ENCODE data around the gene PLEKHA6. TPM values are rescaled to one million over a fixed set of nuclear protein-coding genes. Genes with fewer than 3 reads are reported as not detected.

Gene PLEKHA6
- total RNA-seq, 1 donor from 2014 or later, result 4.1 TPM

DNA sequence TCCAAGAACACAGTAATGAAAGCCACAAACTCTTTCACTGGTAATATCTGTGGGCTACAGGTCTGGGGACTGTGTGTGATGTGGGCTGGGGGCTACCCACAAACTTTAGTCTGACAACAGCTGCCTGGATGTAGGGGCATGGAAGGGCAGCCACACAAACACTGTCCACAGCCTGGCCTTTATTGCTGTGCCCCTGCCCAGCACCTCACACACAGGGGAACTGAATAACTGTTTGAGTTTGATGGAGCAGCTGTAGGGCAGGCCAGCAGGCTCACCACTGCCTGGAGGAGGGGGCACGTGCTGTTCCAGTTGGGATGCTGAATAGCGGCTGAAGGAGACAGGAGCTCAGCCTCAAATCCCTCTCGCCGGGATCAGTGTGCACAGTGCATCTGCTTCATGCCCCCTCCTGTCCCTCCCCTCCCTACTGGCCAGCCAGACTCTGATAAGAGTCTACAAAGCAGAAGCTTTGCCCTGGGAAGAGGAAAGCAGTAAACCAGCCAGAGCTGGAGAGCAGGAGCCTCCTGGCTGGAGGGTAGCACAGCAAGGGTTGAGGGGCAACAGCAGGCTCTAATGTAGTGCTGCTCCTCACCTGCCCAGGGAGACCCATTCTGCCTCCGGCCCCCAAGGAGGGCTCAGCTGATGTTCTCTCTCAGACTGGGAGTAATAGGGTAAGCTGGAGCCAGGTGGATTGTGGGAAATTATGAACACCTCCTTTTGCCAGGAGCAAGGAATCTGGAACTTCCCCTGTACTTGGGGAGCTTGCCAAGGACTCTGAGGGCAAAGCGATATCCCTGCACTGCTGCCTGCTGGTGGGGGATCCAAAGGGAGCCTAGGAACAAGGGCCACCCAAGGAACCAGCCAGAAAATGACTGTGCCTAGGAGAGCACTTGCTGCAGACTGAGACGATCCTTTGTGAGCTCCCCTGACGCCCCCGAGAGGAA is 75.7 kb downstream of the PLEKHA6 start:
- DNase-seq, result no peak

GRCh38 chr1:204282761-204283221 is 76.9 kb downstream of the PLEKHA6 start:
- no peak for DNase-seq

DNA sequence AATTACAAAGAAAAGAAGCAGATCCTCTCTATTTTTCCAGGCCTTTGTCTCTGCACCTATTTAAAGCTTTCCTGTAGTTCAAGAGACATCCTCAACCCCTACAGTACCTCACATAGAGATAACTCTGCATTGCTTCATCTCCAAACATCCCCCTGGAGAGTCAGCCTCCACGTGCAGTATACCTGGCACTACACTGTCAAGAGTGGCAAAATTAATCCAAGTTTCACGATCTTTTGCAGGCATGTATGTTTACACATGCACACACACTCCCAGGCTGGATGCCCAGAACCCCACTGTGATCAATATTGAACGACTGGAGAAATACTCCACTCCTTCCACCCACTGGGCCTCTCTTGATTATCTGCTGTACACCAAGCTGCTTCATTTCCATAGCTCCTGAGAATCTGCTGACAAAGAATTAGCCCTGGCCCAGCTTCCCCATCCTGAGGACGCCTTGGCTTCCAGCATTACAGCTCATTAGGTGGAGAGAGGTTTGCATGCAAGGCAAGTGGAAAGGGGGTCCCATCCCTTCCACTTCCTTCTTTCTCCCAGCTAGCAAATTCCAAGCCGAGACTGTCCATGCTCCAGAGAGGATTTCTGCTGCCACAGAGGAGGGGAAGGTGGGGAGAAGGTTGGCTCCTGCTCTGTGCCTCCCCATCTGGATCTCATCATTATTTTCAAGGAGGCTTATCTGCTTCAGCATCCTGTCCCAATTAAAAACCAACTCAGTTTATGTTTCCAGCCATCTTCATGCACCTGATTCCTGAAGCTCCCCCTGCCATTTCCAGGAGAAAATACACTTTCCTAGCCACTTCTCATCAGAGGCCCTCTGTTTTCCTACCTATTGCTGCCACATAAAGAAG is 79.4 kb downstream of the PLEKHA6 start:
- no peak for DNase-seq

DNA sequence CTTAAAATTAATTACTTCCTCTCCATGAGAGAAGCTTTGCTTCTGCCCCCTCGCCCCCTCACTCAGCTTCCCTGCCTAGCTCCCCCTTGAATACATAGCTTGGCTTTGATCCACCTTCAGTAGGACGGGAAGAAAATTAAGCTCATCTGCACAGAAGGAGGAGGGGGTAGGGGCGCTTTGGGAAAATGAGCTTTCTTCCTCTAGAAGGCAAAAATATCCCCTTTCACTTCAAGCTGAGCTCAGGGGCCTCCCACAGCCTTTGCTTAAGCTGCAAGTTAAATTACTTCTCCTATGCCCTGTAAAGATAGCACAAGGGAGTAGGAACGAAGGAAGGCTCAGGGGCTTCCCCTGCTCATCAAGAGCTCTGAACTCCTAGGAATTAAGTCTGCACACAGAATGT is 80.8 kb downstream of the PLEKHA6 start:
- DNase-seq, result no peak

GRCh38 chr1:204278251-204278650 is 81.5 kb downstream of the PLEKHA6 start:
- no peak for DNase-seq

DNA sequence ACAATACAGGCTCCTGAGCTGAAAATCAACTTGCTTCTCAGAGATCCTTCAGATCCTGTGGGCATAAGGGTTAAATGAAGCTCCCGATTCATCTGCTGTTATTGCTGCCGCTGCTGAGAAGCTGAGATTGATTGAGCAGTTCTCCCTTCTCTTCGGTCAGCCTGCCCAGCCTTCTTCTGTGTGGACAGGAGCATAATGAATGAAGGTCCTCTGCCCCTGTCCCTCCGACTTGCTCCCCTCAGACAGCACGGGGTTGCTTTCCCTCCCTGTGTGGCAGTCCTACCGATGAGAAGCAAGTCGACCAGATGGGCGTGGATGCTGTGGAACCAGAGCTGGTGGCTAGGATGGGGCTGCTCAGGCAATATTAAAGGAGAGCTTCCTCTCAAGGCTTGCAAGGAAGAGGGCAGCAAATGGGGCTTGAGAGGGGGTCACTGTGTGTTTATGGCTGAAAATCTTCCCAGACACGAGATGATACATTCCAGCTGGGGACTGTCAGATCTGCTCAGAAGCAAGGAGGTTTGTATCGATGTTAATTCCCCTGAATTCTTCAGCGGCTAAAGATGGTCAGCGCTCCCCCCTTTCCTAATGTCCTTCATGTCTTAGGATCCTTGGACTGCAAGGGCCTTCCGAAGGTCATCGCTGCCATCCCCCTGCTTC is 82.0 kb downstream of the PLEKHA6 start:
- DNase-seq, result no peak

DNA sequence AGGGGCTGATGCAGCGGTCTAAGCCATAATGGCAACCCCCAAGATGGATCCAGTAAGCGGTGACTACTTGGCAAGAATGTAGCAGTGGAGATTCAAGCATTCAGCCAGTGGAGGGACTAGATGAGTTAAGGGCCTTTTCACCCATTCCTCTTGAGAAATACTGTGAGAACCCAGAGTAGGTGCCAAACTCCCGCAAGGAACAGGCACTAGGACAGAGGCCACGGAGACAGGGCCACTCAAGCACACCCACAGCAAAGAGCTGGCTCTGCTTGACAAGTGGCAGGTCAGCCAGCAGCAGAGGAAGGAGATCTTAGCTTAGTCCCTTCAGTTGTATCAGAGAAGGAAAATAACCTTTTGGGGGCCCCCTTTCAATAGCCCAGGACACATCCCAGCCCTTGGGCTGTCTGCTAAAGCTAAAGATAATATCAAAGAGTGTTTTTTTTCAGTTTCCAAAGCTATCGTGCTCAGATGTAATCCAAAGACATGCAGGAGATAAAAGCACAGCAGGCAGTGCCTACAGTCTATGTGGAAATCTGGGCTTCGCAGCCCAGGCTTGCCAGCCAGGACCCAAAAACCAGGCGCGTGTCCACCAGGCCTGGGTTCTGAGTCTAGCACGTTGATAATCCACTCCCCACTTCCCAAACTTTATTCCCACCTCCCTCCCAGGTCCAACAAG is 83.9 kb downstream of the PLEKHA6 start:
- DNase-seq, result no peak

GRCh38 chr1:204274446-204274845 is 85.3 kb downstream of the PLEKHA6 start:
- no peak for DNase-seq

DNA sequence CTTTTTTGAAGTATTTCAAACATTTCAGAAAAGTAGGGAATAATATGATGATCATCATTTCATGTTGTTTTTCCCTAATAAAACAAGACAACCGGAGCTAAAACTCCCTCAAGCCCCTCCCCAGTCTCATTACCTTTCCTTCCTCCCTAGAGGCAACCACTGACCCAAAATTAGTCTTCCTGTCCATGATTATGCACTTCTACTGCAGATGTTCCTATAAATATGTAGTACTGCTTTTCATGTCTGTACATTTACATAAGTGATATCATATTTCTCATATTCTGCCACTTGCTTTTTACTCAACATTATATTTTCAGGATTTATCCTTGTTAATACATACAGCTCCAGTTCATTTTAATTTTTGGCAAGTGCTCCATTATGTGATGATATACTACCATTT is 87.2 kb downstream of the PLEKHA6 start:
- DNase-seq, result no peak

DNA sequence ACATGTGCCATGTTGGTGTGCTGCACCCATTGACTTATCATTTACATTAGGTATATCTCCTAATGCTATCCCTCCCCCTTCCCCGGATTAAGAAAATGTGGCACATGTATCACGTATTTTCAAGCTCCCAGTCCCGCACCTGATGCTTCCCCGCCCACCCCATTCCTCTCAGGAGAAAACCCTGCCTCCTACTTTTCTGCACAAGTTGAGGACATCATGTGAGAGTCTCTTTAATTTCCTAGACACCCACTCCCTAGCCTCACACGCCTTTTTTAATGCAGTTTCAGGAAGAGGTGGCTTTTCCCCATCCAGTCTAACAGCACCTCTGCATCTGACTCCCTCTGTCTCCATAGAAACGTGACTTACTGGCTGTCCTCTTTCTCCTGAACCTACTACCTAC is 87.8 kb downstream of the PLEKHA6 start:
- DNase-seq, result no peak

- DNase-seq, result no peak
Measured at GRCh38 chr1:204268101-204268500, 91.6 kb downstream of the PLEKHA6 start.

DNA sequence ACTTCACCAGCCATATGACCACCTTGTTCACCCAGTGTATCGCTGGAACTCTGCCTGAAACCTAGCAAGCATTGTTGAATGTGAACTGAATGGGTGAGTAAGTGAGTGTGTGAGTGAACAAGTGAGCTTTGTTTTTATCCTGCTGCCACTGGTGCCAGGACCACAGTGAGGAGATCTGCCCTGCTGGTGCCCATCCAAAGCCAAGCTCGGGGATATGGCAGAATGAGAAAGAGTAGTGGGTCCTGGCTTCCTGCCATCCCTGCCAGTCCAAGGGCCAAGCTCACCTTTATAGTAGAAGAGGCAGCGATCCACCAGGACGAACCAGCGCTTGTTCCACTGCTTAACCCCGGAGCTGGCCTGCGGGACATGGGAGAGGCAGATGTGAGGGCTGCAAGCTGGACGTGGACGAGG is 92.5 kb downstream of the PLEKHA6 start:
- no peak for DNase-seq

- no peak for DNase-seq
Measured at GRCh38 chr1:204266504-204267034, 93.2 kb downstream of the PLEKHA6 start.

DNA sequence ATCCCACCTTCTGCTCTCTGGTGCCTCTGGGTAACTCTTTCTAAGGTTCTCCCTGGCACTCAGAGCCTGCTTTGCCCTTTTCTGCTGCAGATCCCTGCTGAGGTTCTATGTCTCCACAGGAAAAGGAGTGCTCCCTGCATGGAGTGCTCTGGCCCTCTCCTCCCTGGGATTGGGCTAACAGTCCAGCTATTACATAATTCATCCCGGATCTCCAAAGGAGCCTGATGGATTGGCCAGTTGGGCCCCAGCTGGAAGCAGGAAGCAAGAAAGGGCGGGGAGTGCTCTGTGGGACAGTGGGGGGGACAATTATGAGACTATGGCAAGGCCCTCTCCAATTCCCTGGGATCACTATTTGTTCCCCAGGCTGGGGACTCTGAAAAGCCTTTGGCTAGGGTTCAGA is 94.1 kb downstream of the PLEKHA6 start:
- no peak for DNase-seq

DNA sequence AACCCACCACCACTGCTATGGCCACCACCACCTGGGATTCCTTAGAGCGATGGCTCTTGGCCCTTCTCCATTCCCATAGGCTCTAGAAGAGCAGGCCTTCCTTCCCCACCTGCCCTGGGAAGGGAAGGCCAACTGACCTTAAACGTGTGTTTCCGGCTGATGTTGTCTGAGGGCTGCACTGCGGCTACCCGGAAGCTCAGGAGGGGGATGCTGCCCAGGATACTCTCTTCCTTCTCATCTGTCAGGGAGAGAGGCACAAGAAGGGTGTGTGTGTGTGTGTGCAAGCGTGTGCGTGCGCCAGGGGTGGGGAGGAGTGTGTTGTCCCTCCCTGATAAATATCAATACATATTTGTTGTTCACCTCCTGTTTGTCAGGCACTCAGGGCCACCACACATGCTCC is 94.9 kb downstream of the PLEKHA6 start:
- no peak for DNase-seq

- DNase-seq, result no peak
Measured at GRCh38 chr1:204263254-204263910, 96.3 kb downstream of the PLEKHA6 start.

DNA sequence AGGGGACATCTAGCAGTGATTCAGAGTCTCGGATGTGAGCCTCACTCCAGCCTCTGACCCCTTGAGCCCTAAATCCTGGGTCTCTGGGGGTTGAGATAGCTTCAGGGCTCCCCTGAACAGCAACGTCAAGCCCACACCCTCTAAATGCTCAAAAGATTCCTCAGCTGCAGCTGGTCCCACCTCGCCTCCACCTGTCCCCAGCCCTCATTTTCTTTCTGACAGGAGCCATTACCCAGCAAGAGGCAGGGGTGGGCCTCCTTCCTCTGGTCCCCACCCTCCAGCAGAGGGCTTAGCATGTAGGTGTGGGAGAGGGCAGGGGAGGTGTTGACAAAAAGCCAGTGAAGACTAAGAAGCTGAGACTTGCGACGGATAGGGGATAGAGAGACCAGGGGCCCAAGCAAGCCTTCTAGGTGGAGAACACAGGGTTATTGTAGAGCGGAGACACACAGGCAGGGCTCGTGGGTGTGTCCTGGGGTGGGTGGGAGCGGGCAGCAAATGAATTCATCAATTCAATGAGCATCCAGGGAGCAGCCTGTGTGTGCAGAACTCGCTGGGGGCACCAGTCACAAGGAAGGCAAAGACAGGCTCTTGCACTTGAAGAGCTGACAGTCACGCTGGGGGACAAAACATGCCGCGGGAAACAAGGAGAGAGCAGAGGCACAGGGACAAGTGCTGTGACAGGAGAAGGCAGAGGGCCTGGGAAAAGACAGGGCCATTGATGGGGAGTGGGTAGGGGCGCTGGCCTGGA is 97.0 kb downstream of the PLEKHA6 start:
- no peak for DNase-seq

DNA sequence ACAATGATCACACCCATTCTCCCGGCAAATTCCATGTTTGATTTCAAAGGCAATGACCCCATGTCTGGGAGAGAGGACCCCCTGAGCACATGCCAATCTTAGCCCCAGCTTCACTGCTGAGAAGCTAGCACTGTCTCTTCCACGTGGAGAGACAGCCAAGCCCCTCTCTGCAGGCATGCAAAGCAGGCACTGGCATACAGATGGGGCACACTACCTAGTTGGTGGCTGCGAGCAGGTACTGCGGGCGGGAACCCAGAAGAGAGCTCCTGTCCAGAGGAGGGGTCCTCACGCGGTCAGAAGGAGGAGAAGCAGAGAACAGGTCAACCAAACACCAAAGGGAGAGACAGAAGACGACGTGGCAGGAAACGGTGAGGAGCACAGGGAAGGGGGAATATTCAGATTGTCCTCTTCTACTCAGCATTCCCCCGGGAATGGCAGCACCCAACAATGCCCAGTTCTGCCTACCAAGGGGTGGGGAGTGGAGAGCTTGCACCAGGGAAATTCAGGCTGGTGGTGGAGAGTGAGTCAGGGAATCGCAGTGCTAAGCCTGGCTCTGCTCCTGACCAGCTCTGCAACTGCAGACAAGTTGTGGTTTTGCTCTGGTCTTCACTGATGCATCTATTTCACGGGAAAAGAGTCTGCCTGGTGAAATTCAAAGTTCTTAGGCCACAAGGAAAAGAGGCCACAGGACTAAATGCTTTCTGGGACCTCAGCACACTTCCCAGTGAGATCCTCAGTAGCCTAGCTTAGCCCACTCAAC is 97.8 kb downstream of the PLEKHA6 start:
- DNase-seq, result no peak

- DNase-seq, result no peak
Measured at GRCh38 chr1:204261266-204261665, 98.5 kb downstream of the PLEKHA6 start.

All from skin of body (tissue), 2 donors.